Panc1 (cell line): ENCODE results near the gene PSMA7. TPM values are rescaled to one million over a fixed set of nuclear protein-coding genes. Genes with fewer than 3 reads are reported as not detected.
A peak's percentile ranks its signal among the peaks of the same experiment; 100 is the strongest.
"Not testable (repeated sequence)": the region's sequence is repeated elsewhere in the genome, so short reads cannot be mapped to it uniquely, and the experiment has no call there.

Source experiments
- ATAC-seq: fragments of 200-7000 bp; cut with Tn5 transposase; 2 replicates; pipeline ENCODE4 v1.9.1; 2020; ENCODE audit warnings: mild to moderate bottlenecking, moderate library complexity
- BruUV-seq: library from RNA; stranded (reverse); fragments of 400-500 nt; replicated peaks from 2 replicates; lab custom pipeline; 2021; lab: Mats Ljungman, UMichigan
- CTCF ChIA-PET: fragments of 300-600 bp; sonication (Branson Sonifier 250); formaldehyde crosslinking; loops from one replicate; lab custom pipeline; 2022; ENCODE audit warnings: antibody characterized with exemption; lab: Charles Lee
- POLR2A ChIA-PET: fragments of 300-600 bp; sonication (Branson Sonifier 250); formaldehyde crosslinking; loops from one replicate; lab custom pipeline; 2022; ENCODE audit warnings: antibody characterized with exemption; lab: Charles Lee
- DNase-seq: peaks from one replicate; pipeline ENCODE4 v3.0.0-alpha.2; 2010; ENCODE audit warnings: low read depth, low spot score
- H3K27ac ChIP-seq: 2 replicates; pipeline ENCODE4 v1.5.1; 2011; ENCODE audit warnings: mild to moderate bottlenecking, low read length, inconsistent platforms
- H3K27me3 ChIP-seq: fragments of 200-500 bp; sonication (Bioruptor generic); 2 replicates; pipeline ENCODE4 v1.6.0; 2014; ENCODE audit warnings: low read length, inconsistent platforms; ENCODE audit not compliant: control insufficient read depth, insufficient read depth
- H3K36me3 ChIP-seq: fragments of 200-500 bp; sonication (Bioruptor generic); 2 replicates; pipeline ENCODE4 v1.5.1; 2014; ENCODE audit warnings: inconsistent platforms, mild to moderate bottlenecking, low read length, moderate library complexity; ENCODE audit not compliant: control insufficient read depth, insufficient read depth
- H3K4me1 ChIP-seq: 2 replicates; pipeline ENCODE4 v1.5.1; 2011; ENCODE audit warnings: inconsistent platforms, mild to moderate bottlenecking, low read length, moderate library complexity; ENCODE audit not compliant: control insufficient read depth, insufficient read depth
- H3K4me3 ChIP-seq, 2 experiments: 2 replicates each; pipeline ENCODE4 v1.5.1; 2011 to 2012; ENCODE audit warnings: low read depth in 2 of 2, low read length in 2 of 2, mild to moderate bottlenecking in 2 of 2, inconsistent platforms in 1 of 2, moderate library complexity in 1 of 2
- H3K9me3 ChIP-seq: fragments of 200-500 bp; sonication (Bioruptor generic); 2 replicates; pipeline ENCODE4 v1.5.1; 2014; ENCODE audit warnings: low read depth, mild to moderate bottlenecking, inconsistent platforms, low read length, moderate library complexity; ENCODE audit not compliant: control insufficient read depth, insufficient read depth
- POLR2AphosphoS5 ChIP-seq: IDR thresholded peaks from 2 replicates; pipeline ENCODE4 v1.6.1; 2012; ENCODE audit warnings: mild to moderate bottlenecking, low read depth, low read length, moderate library complexity
- SIN3A ChIP-seq: IDR thresholded peaks from 2 replicates; pipeline ENCODE4 v1.6.1; 2012; ENCODE audit warnings: low read depth, mild to moderate bottlenecking, low read length, moderate library complexity, borderline replicate concordance; ENCODE audit not compliant: insufficient read depth
- TCF7L2 ChIP-seq: IDR thresholded peaks from 2 replicates; pipeline ENCODE4 v1.6.1; 2011; ENCODE audit warnings: mild to moderate bottlenecking, low read depth, low read length, inconsistent platforms
- in situ Hi-C: cut with HindIII; loops from 2 replicates; pipeline ENCODE4 v1.10.0; 2016; ENCODE audit warnings: low sequenced_read_pairs, low pct_unique_long_range_greater_than_20kb
- intact Hi-C: fragments of 100-400 bp; cut with micrococcal nuclease; formaldehyde crosslinking; loops from one replicate; pipeline ENCODE4 v1.10.0; 2022; ENCODE audit not compliant: unreplicated experiment
- total RNA-seq: library from RNA; stranded (reverse); gene quantifications from one replicate; pipeline ENCODE4 v1.2.1, GENCODE V29; 2021; ENCODE audit not compliant: unreplicated experiment
- TF ChIP-seq, protein P1 (sequence below), 2 experiments: IDR thresholded peaks; 2 replicates each; pipeline ENCODE4 v1.6.1; 2011 to 2012; ENCODE audit warnings: low read depth in 2 of 2, control low read depth in 1 of 2, low read length in 1 of 2, mild to moderate bottlenecking in 1 of 2, moderate library complexity in 1 of 2; ENCODE audit not compliant: insufficient read depth in 1 of 2
- TF ChIP-seq, protein P2 (sequence below): fragments of 450-650 bp; IDR thresholded peaks from 2 replicates; pipeline ENCODE4 v1.5.1; 2017; ENCODE audit warnings: mild to moderate bottlenecking

The PSMA7 gene
- total RNA-seq, 1 experiment from 2014 or later: 402 TPM

DNA sequence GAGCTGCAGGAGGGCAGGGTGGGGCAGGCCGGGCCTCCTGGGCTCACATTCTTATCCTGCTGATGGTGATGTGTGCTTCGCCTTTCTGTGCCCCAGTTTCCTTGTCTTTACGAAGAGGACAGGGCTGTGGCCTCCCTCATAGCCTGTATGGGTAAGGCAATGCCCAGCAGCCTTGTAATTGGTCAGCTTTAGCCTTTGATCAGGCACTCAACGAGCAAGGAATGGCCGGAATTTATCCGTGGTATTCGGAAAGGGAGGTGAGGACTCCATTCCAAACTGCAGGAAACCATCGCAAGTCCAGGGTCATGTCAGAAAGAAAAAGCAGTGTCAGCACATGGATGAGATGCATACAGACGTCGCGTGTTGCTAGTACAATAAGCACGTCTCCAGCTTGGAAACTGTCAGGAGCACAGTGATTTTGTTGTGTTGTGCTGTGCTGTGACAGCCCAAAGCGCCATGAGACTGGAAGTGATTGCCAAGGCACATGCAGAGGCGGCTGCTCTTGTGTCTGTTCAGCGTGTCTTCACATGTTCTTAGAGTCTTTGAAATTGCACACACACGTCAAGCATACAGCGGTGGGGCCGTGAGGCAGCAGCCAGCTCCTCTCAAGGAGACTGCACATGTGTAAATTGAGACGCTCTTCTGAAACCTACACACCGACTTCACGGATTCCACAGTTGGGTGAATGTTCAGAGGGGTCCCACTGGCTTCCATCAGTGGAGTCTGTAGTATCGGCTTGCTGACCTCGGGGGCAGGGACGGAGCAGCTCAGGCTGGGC is 6.5 kb upstream of the PSMA7 start:
- TF ChIP-seq, protein P1, sequence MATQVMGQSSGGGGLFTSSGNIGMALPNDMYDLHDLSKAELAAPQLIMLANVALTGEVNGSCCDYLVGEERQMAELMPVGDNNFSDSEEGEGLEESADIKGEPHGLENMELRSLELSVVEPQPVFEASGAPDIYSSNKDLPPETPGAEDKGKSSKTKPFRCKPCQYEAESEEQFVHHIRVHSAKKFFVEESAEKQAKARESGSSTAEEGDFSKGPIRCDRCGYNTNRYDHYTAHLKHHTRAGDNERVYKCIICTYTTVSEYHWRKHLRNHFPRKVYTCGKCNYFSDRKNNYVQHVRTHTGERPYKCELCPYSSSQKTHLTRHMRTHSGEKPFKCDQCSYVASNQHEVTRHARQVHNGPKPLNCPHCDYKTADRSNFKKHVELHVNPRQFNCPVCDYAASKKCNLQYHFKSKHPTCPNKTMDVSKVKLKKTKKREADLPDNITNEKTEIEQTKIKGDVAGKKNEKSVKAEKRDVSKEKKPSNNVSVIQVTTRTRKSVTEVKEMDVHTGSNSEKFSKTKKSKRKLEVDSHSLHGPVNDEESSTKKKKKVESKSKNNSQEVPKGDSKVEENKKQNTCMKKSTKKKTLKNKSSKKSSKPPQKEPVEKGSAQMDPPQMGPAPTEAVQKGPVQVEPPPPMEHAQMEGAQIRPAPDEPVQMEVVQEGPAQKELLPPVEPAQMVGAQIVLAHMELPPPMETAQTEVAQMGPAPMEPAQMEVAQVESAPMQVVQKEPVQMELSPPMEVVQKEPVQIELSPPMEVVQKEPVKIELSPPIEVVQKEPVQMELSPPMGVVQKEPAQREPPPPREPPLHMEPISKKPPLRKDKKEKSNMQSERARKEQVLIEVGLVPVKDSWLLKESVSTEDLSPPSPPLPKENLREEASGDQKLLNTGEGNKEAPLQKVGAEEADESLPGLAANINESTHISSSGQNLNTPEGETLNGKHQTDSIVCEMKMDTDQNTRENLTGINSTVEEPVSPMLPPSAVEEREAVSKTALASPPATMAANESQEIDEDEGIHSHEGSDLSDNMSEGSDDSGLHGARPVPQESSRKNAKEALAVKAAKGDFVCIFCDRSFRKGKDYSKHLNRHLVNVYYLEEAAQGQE (IDR thresholded peaks at IDR 0.05; ENCODE audit: insufficient read depth in 1 of 2, low read depth in 2 of 2, low read length in 1 of 2): no peak
- TF ChIP-seq TCF7L2 (0 out of 2 replicates have a peak, but pooled peaks have one; percentile 28), POLR2AphosphoS5 (no peak), SIN3A (no peak)
- TF ChIP-seq, protein P2, sequence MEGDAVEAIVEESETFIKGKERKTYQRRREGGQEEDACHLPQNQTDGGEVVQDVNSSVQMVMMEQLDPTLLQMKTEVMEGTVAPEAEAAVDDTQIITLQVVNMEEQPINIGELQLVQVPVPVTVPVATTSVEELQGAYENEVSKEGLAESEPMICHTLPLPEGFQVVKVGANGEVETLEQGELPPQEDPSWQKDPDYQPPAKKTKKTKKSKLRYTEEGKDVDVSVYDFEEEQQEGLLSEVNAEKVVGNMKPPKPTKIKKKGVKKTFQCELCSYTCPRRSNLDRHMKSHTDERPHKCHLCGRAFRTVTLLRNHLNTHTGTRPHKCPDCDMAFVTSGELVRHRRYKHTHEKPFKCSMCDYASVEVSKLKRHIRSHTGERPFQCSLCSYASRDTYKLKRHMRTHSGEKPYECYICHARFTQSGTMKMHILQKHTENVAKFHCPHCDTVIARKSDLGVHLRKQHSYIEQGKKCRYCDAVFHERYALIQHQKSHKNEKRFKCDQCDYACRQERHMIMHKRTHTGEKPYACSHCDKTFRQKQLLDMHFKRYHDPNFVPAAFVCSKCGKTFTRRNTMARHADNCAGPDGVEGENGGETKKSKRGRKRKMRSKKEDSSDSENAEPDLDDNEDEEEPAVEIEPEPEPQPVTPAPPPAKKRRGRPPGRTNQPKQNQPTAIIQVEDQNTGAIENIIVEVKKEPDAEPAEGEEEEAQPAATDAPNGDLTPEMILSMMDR: no peak
- ChIA-PET POLR2A (no interaction called here), CTCF (interaction anchor here (0.5 kb wide), 1 partner anchor 13 kb away, joined by 3 read pairs; no protein-coding TSS in a partner anchor)
- H3K36me3 ChIP-seq: no peaks in the 10 kb centered on the region
- no peaks in the 10 kb centered on the region for H3K9me3 ChIP-seq
- no peak overlapping the region for H3K27ac ChIP-seq
- BruUV-seq: no TSS peak
- H3K4me1 ChIP-seq: peaks cover 15% of the 10 kb centered on the region
- no peak overlapping the region for H3K4me3 ChIP-seq
- 0 out of 2 replicates have a peak, but pooled peaks have one; percentile 28 for ATAC-seq
- DNase-seq: no peak
- H3K27me3 ChIP-seq: no peaks in the 10 kb centered on the region
- in situ Hi-C loops: no loop called here
- intact Hi-C loops: no loop called here

DNA sequence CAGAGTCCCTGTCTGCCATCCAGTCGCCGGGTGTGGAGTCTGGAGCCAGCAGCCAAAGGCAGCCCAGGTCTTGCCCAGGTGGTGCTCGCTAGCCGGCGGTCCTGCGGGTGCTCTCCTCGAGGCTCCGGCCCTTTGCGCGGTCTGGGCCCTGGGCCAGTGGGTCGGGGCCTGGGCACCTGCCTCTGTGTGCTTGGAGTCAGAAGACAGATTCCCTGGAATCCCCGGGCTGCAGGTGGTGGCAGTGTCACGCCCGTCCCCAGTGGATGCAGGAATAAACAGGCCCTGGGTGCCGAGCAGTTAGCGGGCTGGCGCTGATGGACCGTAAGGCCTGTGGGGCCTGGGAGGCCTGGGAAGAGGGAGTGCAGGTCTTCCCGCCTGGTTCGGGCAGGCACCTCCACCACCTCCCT is 5.7 kb upstream of the PSMA7 start:
- no peak for ATAC-seq
- Histone ChIP-seq H3K27ac (no peak overlapping the region), H3K36me3 (no peaks in the 10 kb centered on the region), H3K27me3 (no peaks in the 10 kb centered on the region), H3K4me3 (no peak overlapping the region), H3K9me3 (no peaks in the 10 kb centered on the region), H3K4me1 (peaks cover 18% of the 10 kb centered on the region)
- in situ Hi-C loops (no loop called here), intact Hi-C loops (no loop called here)
- no peak for DNase-seq
- ChIA-PET CTCF (no interaction called here), POLR2A (no interaction called here)
- no TSS peak for BruUV-seq
- no peak for TF ChIP-seq TCF7L2
- no peak for TF ChIP-seq SIN3A

DNA sequence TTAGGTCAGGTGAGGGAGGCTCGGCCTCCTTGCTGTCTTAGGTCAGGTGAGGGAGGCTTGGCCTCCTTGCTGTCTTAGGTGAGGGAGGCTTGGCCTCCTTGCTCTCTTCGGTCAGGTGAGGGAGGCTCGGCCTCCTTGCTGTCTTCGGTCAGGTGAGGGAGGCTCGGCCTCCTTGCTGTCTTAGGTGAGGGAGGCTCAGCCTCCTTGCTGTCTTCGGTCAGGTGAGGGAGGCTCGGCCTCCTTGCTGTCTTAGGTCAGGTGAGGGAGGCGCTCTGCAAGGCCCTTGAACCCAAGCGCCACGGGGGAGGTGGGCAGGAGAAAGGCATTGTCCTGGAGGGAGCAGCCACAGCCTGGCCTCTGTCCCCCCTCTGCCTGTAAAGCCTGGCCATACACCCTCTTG is 5.2 kb upstream of the PSMA7 start:
- H3K36me3 ChIP-seq, POLR2A ChIA-PET, intact Hi-C loops, DNase-seq, H3K27me3 ChIP-seq, H3K27ac ChIP-seq, ATAC-seq, H3K9me3 ChIP-seq, in situ Hi-C loops, BruUV-seq, CTCF ChIA-PET, H3K4me3 ChIP-seq: not testable (repeated sequence)
- peaks cover 18% of the 10 kb centered on the region for H3K4me1 ChIP-seq
